A673 (cell line): ENCODE measurements around the gene PYGB. TPM values are rescaled to one million over a fixed set of nuclear protein-coding genes. Genes with fewer than 3 reads are reported as not detected.

ENCODE experiments used
- BruUV-seq: library from RNA; stranded (reverse); fragments of 400-500 nt; replicated peaks from 2 replicates; lab custom pipeline; 2021; lab: Mats Ljungman, UMichigan
- CTCF ChIA-PET: fragments of 300-600 bp; sonication (Branson Sonifier 250); formaldehyde crosslinking; loops from one replicate; lab custom pipeline; 2022; ENCODE audit warnings: antibody characterized with exemption; lab: Charles Lee
- POLR2A ChIA-PET: fragments of 300-600 bp; sonication (Branson Sonifier 250); formaldehyde crosslinking; loops from one replicate; lab custom pipeline; 2022; ENCODE audit warnings: antibody characterized with exemption; ENCODE audit not compliant: low non-redundant PET; lab: Charles Lee
- DNase-seq: peaks from one replicate; pipeline ENCODE4 v3.0.0-alpha.2; 2015; ENCODE audit warnings: low spot score
- H3K27ac ChIP-seq: fragments of 200-600 bp; sonication (generic); 2 replicates; pipeline ENCODE4 v1.5.1; 2016; ENCODE audit warnings: mixed run types, low read depth, mild to moderate bottlenecking, mixed read lengths, antibody characterized with exemption, low read length; ENCODE audit not compliant: poor library complexity, severe bottlenecking
- H3K27me3 ChIP-seq: fragments of 200-600 bp; sonication (generic); replicated peaks from 2 replicates; pipeline ENCODE4 v1.6.1; 2017; ENCODE audit warnings: mixed run types, low read depth, mild to moderate bottlenecking, mixed read lengths, antibody characterized with exemption, low read length; ENCODE audit not compliant: insufficient read depth, poor library complexity
- H3K36me3 ChIP-seq: fragments of 200-600 bp; sonication (generic); 2 replicates; pipeline ENCODE4 v1.6.1; 2016; ENCODE audit warnings: mixed run types, mild to moderate bottlenecking, mixed read lengths, antibody characterized with exemption, low read length; ENCODE audit not compliant: insufficient read depth, poor library complexity, severe bottlenecking
- H3K4me1 ChIP-seq: fragments of 200-600 bp; sonication (generic); 2 replicates; pipeline ENCODE4 v1.6.1; 2017; ENCODE audit warnings: mixed run types, mild to moderate bottlenecking, mixed read lengths, antibody characterized with exemption, low read length; ENCODE audit not compliant: insufficient read depth, poor library complexity, severe bottlenecking
- H3K4me3 ChIP-seq: fragments of 200-600 bp; sonication (generic); 2 replicates; pipeline ENCODE4 v1.5.1; 2016; ENCODE audit warnings: low read depth, mixed run types, mild to moderate bottlenecking, mixed read lengths, low read length; ENCODE audit not compliant: poor library complexity, severe bottlenecking
- H3K9me3 ChIP-seq: fragments of 200-600 bp; sonication (generic); 2 replicates; pipeline ENCODE4 v1.6.1; 2016; ENCODE audit warnings: mixed run types, low read depth, mild to moderate bottlenecking, mixed read lengths, antibody characterized with exemption, low read length; ENCODE audit not compliant: poor library complexity, severe bottlenecking
- CTCF ChIP-seq: fragments of 300-800, 200-600 bp; sonication (generic); conservative IDR thresholded peaks from 2 replicates; pipeline ENCODE4 v1.5.1; 2017; ENCODE audit warnings: low read depth, mild to moderate bottlenecking, antibody characterized with exemption, low read length, moderate library complexity, mixed read lengths
- EZH2 ChIP-seq: fragments of 200-600 bp; sonication (generic); IDR thresholded peaks from 2 replicates; pipeline ENCODE4 v1.6.1; 2017; ENCODE audit warnings: borderline replicate concordance, low read depth, mild to moderate bottlenecking, mixed read lengths, antibody characterized with exemption, low read length; ENCODE audit not compliant: poor library complexity, severe bottlenecking
- intact Hi-C: fragments of 100-400 bp; cut with micrococcal nuclease; formaldehyde crosslinking; loops from one replicate; pipeline ENCODE4 v1.10.0; 2022; ENCODE audit not compliant: unreplicated experiment
- total RNA-seq: library from RNA; stranded (reverse); gene quantifications from 2 replicates; pipeline ENCODE4 v1.2.3, GENCODE V29; 2021

PYGB gene
- total RNA-seq, 1 experiment from 2014 or later: 52.3 TPM

GRCh38 chr20:25294459-25295385 is 46.8 kb downstream of the PYGB start:
- no TSS peak for BruUV-seq
- POLR2A ChIA-PET: no interaction called here
- CTCF ChIA-PET: interaction anchor here (1.4 kb wide), 1 partner anchor 104 kb away, joined by 3 read pairs; no protein-coding TSS in a partner anchor

DNA sequence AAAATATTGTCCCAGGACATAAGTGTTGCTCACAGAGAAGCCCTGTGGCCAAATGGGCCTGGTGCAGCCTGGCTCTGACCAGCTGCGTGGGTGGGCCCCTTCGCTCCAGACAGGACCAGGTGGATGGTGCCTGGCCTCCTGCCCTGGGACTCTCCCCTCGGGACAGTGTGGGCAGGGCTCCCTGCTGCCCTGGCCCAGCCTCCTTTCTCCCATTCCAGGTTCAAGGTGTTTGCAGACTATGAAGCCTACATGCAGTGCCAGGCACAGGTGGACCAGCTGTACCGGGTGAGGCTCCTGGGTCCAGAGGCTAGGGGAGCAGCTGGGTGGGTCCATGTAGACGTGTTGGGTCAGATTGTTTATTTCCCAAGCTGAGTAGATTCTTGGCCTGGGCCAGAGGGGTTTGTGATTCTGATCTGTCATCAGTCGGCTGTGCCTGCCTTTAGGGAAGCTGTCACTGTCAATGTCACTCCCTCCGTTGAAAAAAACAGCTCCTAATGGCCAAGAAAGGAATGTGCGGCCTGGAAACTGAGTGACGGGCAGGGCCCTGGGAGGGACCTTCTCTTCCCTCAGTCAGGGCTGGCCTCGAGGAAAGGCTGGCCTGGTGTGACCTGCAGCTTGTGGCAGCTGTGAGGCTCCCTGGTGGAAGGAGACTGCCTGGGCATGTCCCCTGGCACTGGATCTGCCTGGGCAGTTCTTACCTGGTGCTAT is 47.7 kb downstream of the PYGB start:
- DNase-seq: no peak
- TF ChIP-seq EZH2: no peak
- TF ChIP-seq CTCF: no peak
- Histone ChIP-seq H3K36me3 (peaks cover 17% of the 10 kb centered on the region), H3K27ac (no peak overlapping the region), H3K27me3 (no peaks in the 10 kb centered on the region), H3K9me3 (no peaks in the 10 kb centered on the region), H3K4me3 (no peak overlapping the region), H3K4me1 (no peaks in the 10 kb centered on the region)
- POLR2A ChIA-PET: no interaction called here
- CTCF ChIA-PET: no interaction called here
- intact Hi-C loops: loop anchor here (2.0 kb wide), 2 partner anchors 103 to 301 kb away; no protein-coding TSS in a partner anchor
- BruUV-seq: no TSS peak

More at GRCh38 chr20:25294459-25295385, 46.8 kb downstream of the PYGB start:
- intact Hi-C loops: loop anchor here (2.0 kb wide), 2 partner anchors 104 to 300 kb away; no protein-coding TSS in a partner anchor
- Histone ChIP-seq H3K36me3 (peaks cover 15% of the 10 kb centered on the region), H3K27ac (no peak overlapping the region), H3K4me3 (no peak overlapping the region), H3K9me3 (no peaks in the 10 kb centered on the region), H3K4me1 (no peaks in the 10 kb centered on the region), H3K27me3 (no peaks in the 10 kb centered on the region)
- TF ChIP-seq EZH2: no peak
- peak; percentile 94 for TF ChIP-seq CTCF
- DNase-seq: peak; percentile 70

GRCh38 chr20:25296094-25297093 is 48.5 kb downstream of the PYGB start:
- H3K27ac ChIP-seq: no peak overlapping the region
- ChIA-PET POLR2A (no interaction called here), CTCF (no interaction called here)
- intact Hi-C loops: no loop called here
- BruUV-seq: no TSS peak
- TF ChIP-seq EZH2 (no peak), CTCF (peak; percentile 47)
- peaks cover 14% of the 10 kb centered on the region for H3K36me3 ChIP-seq
- no peaks in the 10 kb centered on the region for H3K27me3 ChIP-seq
- DNase-seq: peak; percentile 27
- H3K9me3 ChIP-seq: no peaks in the 10 kb centered on the region
- H3K4me3 ChIP-seq: no peak overlapping the region
- H3K4me1 ChIP-seq: no peaks in the 10 kb centered on the region
